HL-60 (cell line): Measurements from ENCODE around the gene SDK1.

Experiments
- POLR2AphosphoS5 ChIP-seq: IDR thresholded peaks from 2 replicates; pipeline ENCODE4 v1.6.1; 2012; ENCODE audit warnings: low read depth
- TF ChIP-seq, protein P1 (sequence below): IDR thresholded peaks from one replicate; pipeline ENCODE4 v1.5.1; 2011; ENCODE audit warnings: low read length, control low read depth, inconsistent platforms; ENCODE audit not compliant: insufficient read depth

DNA sequence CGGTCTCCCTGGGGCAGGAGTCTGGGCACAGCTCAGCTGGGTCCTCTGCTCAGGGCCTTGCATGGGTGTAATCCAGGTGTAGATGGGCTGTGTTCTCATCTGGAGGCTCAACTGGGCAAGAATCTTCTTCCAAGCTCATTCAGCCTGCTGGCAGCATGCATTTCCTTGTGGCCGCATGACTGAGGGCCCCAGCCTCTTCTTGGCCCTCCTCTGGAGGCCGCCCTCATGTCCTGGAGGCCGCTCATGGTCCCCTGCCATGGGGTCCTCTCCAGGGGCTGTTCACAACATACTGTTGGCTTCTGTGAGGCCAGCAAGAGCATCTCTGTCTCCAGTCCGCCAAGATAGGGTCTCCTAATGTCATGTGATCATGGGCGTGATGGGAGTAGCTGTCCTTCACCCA lies 943.6 kb downstream of the SDK1 start:
- TF ChIP-seq POLR2AphosphoS5 = no peak
- TF ChIP-seq, protein P1, sequence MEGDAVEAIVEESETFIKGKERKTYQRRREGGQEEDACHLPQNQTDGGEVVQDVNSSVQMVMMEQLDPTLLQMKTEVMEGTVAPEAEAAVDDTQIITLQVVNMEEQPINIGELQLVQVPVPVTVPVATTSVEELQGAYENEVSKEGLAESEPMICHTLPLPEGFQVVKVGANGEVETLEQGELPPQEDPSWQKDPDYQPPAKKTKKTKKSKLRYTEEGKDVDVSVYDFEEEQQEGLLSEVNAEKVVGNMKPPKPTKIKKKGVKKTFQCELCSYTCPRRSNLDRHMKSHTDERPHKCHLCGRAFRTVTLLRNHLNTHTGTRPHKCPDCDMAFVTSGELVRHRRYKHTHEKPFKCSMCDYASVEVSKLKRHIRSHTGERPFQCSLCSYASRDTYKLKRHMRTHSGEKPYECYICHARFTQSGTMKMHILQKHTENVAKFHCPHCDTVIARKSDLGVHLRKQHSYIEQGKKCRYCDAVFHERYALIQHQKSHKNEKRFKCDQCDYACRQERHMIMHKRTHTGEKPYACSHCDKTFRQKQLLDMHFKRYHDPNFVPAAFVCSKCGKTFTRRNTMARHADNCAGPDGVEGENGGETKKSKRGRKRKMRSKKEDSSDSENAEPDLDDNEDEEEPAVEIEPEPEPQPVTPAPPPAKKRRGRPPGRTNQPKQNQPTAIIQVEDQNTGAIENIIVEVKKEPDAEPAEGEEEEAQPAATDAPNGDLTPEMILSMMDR = no peak
